Ishikawa (cell line): ENCODE data around the gene SFMBT1.
A peak's percentile ranks its signal among the peaks of the same experiment; 100 is the strongest.

Source experiments
- CEBPB ChIP-seq: IDR thresholded peaks from 2 replicates; pipeline ENCODE4 v1.6.1; 2012
- CREB1 ChIP-seq: IDR thresholded peaks from 2 replicates; pipeline ENCODE4 v1.6.1; 2012; ENCODE audit warnings: low read depth
- EGR1 ChIP-seq: IDR thresholded peaks from 2 replicates; pipeline ENCODE4 v1.6.1; 2012
- EP300 ChIP-seq: IDR thresholded peaks from 2 replicates; pipeline ENCODE4 v1.6.1; 2012; ENCODE audit warnings: borderline replicate concordance
- FOXM1 ChIP-seq: IDR thresholded peaks from 2 replicates; pipeline ENCODE4 v1.6.1; 2012; ENCODE audit warnings: low read depth, borderline replicate concordance
- NFIC ChIP-seq: IDR thresholded peaks from 2 replicates; pipeline ENCODE4 v1.6.1; 2012
- RAD21 ChIP-seq: IDR thresholded peaks from 2 replicates; pipeline ENCODE4 v1.6.1; 2012; ENCODE audit warnings: low read depth
- TAF1 ChIP-seq: IDR thresholded peaks from 2 replicates; pipeline ENCODE4 v1.6.1; 2012; ENCODE audit warnings: low read depth, mild to moderate bottlenecking
- TCF12 ChIP-seq: IDR thresholded peaks from 2 replicates; pipeline ENCODE4 v1.6.1; 2012; ENCODE audit warnings: low read depth
- TEAD4 ChIP-seq: IDR thresholded peaks from 2 replicates; pipeline ENCODE4 v1.6.1; 2012
- YY1 ChIP-seq: IDR thresholded peaks from 2 replicates; pipeline ENCODE4 v1.6.1; 2012; ENCODE audit warnings: low read depth
- ZBTB7A ChIP-seq: IDR thresholded peaks from 2 replicates; pipeline ENCODE4 v1.6.1; 2012; ENCODE audit warnings: low read depth
- TF ChIP-seq, protein P1 (sequence below): IDR thresholded peaks from 2 replicates; pipeline ENCODE4 v1.6.1; 2012; ENCODE audit warnings: low read depth, mild to moderate bottlenecking
- TF ChIP-seq, protein P2 (sequence below): IDR thresholded peaks from 2 replicates; pipeline ENCODE4 v1.6.1; 2012
- TF ChIP-seq, protein P3 (sequence below): IDR thresholded peaks from 2 replicates; pipeline ENCODE4 v1.6.1; 2012

The SFMBT1 gene

DNA sequence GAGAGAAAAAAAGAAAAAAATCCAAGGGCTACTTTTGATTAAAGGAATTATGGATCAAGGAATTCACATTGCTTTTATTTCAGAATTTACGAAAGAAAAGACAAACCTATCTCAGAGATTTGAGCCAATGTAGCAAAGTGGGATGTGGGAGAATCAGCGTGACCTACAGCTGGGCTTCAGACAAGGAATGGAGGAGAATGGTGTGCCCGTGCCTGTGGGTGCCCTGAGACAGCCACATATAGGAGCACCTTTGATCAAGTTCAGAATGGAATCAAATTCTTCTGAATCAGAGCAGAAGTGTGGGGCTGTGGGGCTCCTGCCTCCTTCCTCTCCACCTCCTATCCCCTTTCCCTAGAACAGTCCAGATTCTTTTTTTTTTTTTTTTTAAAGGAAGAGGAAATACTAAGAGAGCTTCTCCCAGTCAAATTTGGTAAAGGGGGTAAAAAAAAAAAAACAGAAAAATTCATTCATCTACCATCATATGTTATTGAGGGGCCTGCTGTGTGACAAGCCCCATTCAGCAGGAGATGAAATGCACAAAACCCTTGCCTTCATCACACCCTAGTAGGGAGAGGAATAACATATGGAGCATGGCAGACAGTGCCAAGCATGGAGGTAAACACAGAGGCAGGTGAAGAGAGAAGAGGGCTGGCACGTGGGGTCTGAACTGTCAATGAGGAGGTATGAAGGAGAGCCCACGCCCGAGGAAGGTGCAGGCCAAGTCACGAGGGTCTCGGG is 186.0 kb downstream of the SFMBT1 start:
- no peak for TF ChIP-seq FOXM1
- TF ChIP-seq TEAD4 = no peak

DNA sequence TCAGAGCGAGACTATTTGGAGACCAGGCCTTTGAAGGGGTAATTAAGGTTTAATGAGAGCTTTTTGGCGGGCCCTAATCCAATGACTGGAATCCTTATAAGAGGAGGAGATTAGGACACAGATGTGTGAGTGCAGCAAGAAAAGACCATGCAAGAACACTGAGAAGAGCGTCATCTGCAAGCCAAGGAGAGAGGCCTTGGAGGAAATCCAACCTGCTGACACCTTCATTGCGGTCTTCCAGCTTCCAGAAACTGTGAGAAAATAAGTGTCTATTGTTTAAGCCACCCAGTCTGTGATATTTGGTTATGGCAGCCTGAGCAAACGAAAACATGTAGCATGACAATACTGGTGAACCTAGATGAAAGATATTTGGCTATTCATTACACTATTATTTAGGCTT is 188.0 kb downstream of the SFMBT1 start:
- TF ChIP-seq TCF12 (no peak), RAD21 (no peak)

DNA sequence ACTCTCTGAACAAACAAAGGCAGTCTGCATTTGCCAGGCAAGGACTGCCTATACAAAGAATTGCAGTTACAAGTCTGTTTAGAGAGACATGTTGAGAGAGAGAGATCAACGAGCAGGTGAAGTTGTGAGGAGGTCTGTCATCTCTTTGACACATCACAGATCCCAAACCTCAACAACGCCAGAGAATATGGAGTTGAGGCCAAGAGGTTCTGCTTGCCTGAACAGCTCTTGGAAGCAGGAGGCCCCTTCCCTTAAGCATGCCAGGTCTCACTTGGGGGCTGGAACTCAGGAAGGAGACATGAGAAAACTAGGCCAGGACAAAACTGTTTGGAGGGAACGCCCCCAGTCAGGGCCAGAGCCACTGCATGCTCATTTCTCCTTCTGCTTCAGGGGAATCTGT is 188.7 kb downstream of the SFMBT1 start:
- TF ChIP-seq TEAD4 = no peak
- no peak for TF ChIP-seq CREB1
- TF ChIP-seq, protein P1, sequence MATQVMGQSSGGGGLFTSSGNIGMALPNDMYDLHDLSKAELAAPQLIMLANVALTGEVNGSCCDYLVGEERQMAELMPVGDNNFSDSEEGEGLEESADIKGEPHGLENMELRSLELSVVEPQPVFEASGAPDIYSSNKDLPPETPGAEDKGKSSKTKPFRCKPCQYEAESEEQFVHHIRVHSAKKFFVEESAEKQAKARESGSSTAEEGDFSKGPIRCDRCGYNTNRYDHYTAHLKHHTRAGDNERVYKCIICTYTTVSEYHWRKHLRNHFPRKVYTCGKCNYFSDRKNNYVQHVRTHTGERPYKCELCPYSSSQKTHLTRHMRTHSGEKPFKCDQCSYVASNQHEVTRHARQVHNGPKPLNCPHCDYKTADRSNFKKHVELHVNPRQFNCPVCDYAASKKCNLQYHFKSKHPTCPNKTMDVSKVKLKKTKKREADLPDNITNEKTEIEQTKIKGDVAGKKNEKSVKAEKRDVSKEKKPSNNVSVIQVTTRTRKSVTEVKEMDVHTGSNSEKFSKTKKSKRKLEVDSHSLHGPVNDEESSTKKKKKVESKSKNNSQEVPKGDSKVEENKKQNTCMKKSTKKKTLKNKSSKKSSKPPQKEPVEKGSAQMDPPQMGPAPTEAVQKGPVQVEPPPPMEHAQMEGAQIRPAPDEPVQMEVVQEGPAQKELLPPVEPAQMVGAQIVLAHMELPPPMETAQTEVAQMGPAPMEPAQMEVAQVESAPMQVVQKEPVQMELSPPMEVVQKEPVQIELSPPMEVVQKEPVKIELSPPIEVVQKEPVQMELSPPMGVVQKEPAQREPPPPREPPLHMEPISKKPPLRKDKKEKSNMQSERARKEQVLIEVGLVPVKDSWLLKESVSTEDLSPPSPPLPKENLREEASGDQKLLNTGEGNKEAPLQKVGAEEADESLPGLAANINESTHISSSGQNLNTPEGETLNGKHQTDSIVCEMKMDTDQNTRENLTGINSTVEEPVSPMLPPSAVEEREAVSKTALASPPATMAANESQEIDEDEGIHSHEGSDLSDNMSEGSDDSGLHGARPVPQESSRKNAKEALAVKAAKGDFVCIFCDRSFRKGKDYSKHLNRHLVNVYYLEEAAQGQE = no peak
- TF ChIP-seq ZBTB7A = no peak
- no peak for TF ChIP-seq CEBPB
- TF ChIP-seq RAD21 = no peak
- TF ChIP-seq, protein P2, sequence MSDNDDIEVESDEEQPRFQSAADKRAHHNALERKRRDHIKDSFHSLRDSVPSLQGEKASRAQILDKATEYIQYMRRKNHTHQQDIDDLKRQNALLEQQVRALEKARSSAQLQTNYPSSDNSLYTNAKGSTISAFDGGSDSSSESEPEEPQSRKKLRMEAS = no peak
- TF ChIP-seq FOXM1 = no peak
- TF ChIP-seq NFIC = no peak
- TF ChIP-seq TAF1 = no peak
- no peak for TF ChIP-seq EP300

DNA sequence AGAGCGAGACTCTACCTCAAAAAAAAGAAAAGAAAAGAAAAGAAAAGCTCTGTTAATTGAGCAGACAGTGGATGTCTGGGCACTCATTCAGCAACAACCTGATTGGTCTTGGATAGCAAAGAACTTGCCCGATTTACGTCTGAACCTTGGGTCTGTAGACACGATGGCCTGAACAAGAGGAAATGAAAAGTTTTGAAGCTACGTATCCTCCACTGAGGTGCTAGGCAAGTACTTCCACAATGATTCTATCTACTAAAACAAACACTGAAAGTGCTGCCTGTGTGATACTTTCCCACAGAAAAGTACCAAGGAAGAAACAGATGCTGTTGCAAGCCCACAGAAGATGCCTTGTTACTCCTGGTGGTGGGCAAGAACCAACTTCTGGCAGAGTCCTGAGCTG is 189.2 kb downstream of the SFMBT1 start:
- no peak for TF ChIP-seq YY1
- no peak for TF ChIP-seq EP300
- TF ChIP-seq NFIC = no peak
- TF ChIP-seq EGR1 = no peak
- TF ChIP-seq, protein P1 = no peak
- no peak for TF ChIP-seq FOXM1
- no peak for TF ChIP-seq RAD21
- no peak for TF ChIP-seq CEBPB
- TF ChIP-seq, protein P3, sequence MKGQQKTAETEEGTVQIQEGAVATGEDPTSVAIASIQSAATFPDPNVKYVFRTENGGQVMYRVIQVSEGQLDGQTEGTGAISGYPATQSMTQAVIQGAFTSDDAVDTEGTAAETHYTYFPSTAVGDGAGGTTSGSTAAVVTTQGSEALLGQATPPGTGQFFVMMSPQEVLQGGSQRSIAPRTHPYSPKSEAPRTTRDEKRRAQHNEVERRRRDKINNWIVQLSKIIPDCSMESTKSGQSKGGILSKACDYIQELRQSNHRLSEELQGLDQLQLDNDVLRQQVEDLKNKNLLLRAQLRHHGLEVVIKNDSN = no peak
- TF ChIP-seq, protein P2 = no peak
- no peak for TF ChIP-seq TCF12

DNA sequence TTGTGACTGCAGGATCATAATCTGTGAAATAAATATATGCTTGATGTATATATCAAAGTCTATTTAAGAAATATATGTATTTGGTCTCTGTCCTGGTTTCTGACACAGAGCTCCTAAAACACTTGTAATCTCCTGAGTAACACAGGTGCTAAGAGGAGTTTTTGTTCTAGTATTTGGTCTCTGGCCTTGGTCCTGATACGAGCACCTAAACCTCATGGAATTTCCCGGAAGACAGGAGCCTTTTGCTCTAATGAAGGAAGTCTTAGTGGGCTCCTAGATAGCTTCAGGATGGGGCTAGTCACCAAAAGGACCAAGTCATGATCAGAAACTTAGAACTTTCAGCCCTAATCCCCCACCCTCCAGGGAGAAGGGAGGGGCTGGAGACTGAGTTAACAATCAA is 191.9 kb downstream of the SFMBT1 start:
- TF ChIP-seq CEBPB (no peak), CREB1 (no peak), TEAD4 (no peak), EGR1 (no peak)
- TF ChIP-seq, protein P1 = peak; percentile 83
